Kidney epithelial cell (primary cell): ENCODE measurements around the gene CFAP61. TPM values are rescaled to one million over a fixed set of nuclear protein-coding genes. Genes with fewer than 3 reads are reported as not detected.

ENCODE experiments used
- DNase-seq: peaks from one replicate; pipeline ENCODE4 v3.0.0-alpha.2; 2010; ENCODE audit warnings: low read depth
- H3K27me3 ChIP-seq: 2 replicates; pipeline ENCODE4 v1.6.0; 2011; ENCODE audit warnings: low read length; ENCODE audit not compliant: control insufficient read depth, insufficient read depth
- H3K36me3 ChIP-seq: 2 replicates; pipeline ENCODE4 v1.5.1; 2011; ENCODE audit warnings: low read length; ENCODE audit not compliant: control insufficient read depth, insufficient read depth
- H3K4me3 ChIP-seq: 2 replicates; pipeline ENCODE4 v1.5.1; 2011; ENCODE audit warnings: low read depth, mild to moderate bottlenecking, control low read depth, low read length
- CTCF ChIP-seq: IDR thresholded peaks from 2 replicates; pipeline ENCODE4 v1.5.1; 2011; ENCODE audit warnings: mild to moderate bottlenecking, moderate library complexity, low read length, control low read depth, inconsistent platforms; ENCODE audit not compliant: insufficient read depth, poor library complexity, severe bottlenecking
- total RNA-seq: library from RNA; depleted of rRNA; stranded (reverse); fragments of >200 nt; gene quantifications from 2 replicates; pipeline ENCODE4 v1.2.3, GENCODE V29; 2015

Gene CFAP61
- total RNA-seq, 1 donor from 2014 or later: not detected

DNA sequence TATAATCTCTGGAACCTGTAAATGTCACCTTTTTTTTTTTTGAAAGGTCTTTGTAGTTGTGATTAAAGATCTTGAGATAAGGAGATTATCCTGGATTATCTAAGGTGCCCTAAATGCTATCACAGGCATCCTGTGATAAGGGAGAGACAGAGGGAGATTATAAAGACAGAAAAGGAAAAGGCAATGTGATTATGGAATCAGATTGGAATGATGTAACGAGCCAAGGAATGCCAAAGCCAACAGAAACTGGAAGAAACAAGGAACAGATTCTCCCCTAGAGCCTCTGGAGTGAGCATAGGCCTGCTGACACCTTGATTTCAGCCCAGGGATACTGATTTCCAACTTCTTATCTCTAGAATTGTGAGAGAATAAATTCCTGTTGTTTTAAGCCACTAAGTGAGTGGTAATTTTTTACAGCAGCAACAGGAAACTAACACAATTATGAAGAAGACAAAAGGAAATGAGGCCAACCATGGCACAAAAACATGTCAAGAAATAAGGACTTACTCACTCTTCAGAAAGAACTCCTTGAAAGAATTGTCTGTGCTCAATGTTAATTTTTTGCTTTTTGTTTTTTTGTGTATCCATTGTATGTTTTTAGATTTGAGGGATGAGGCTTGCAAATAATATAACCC, 82.7 kb downstream of the CFAP61 start:
- no peak for DNase-seq
- no peak for TF ChIP-seq CTCF
- H3K4me3 ChIP-seq: no peak overlapping the region

DNA sequence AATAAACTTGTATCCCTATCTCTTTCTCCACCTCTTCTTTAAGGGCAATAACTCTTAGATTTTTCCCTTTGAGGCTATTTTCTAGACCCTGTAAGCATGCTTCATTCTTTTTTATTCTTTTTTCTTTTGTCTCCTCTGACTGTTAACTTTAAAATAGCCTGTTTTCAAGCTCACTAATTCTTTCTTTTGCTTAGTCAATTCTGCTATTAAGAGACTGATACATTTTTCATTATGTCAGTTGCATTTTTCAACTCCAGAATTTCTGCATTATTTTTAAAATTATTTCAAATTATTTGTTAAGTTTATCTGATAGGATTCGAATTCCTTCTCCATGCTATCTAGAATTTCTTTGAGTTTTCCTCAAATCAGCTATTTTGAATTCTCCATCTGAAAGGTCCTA, 84.0 kb downstream of the CFAP61 start:
- no peak for TF ChIP-seq CTCF
- no peaks in the 10 kb centered on the region for H3K36me3 ChIP-seq
- DNase-seq: no peak
- H3K27me3 ChIP-seq: no peaks in the 10 kb centered on the region
- H3K4me3 ChIP-seq: no peak overlapping the region

More for the DNA sequence above, 82.7 kb downstream of the CFAP61 start:
- Histone ChIP-seq H3K27me3 (no peaks in the 10 kb centered on the region), H3K36me3 (no peaks in the 10 kb centered on the region)

DNA sequence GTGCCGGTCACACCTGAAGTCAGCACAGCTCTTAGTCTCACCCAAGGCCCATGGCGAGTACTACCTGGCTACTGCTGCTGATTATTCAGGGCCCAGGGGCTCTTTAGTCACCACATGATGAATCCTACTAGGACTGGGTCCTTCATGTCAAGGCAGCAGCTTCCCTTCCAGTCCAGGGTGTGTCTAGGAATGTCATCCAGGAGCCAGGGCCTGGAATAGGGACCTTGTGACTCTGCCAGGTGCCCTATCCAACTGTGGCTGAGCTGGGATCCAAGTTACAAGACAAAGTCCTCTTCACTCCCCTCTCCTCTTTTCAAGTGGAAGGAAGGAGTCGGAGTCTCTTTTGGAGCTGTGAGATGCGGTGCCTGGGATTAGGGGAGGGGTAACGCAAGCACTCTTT, 85.5 kb downstream of the CFAP61 start:
- Histone ChIP-seq H3K36me3 (no peaks in the 10 kb centered on the region), H3K4me3 (no peak overlapping the region), H3K27me3 (no peaks in the 10 kb centered on the region)
- TF ChIP-seq CTCF: no peak
- no peak for DNase-seq

DNA sequence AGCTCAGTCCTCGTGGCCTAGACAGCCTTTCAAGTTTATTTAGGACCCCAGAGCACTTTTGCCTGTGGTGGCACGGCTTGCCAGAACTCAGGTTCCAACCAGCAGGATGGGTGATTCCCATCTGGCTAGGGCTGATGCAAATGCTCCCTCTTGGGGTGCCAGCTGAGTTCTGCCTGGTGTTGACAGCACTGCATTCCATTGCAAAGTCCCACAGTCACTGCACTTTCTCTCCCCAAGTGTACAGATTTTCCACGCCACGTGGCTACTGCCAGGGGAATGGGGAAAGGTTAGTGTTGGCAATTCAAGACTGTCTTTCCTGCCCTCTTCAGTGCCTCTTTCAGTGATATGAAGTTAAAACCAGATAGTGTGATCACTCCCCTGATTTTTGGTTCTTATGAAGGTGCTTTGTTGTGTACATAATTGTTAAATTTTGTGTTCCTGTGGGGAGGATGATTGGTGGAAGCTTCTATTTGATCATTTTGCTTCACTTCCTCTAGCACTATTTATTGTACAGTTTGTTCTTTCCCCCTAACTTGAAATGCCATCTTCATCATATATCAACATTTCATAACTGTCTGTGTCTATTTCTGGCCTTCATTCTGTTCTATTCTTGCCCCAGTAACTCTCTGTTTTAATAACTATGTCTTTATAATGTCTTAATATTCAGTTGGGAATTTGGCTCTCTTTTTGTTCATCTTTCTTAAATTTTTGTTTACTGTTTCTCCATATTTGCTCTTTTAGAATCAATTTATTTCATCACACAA, 86.2 kb downstream of the CFAP61 start:
- Histone ChIP-seq H3K27me3 (no peaks in the 10 kb centered on the region), H3K36me3 (no peaks in the 10 kb centered on the region), H3K4me3 (no peak overlapping the region)
- no peak for DNase-seq
- no peak for TF ChIP-seq CTCF

- TF ChIP-seq CTCF: no peak
- no peak for DNase-seq
- Histone ChIP-seq H3K4me3 (no peak overlapping the region), H3K36me3 (no peaks in the 10 kb centered on the region), H3K27me3 (no peaks in the 10 kb centered on the region)
These were observed 87.1 kb downstream of the CFAP61 start for GRCh38 chr20:20139403-20139802.
